Adipose tissue (tissue), 3 donors: ENCODE results near the gene MIPEP. TPM values are rescaled to one million over a fixed set of nuclear protein-coding genes. Genes with fewer than 3 reads are reported as not detected.
"Not testable (repeated sequence)": the region's sequence is repeated elsewhere in the genome, so short reads cannot be mapped to it uniquely, and the experiment has no call there.

Source experiments
- H3K27ac ChIP-seq: one replicate; pipeline ENCODE4 v1.5.1; 2013; ENCODE audit warnings: low read depth, low read length
- WGBS, 3 donors: extraction: QIAGEN DNeasy Blood & Tissue Kit; methylation state at CpG; one replicate each; pipeline ENCODE4 v1.1.7; 2013; 5-methylcytosine and 5-hydroxymethylcytosine counted together
- polyA plus RNA-seq, 3 donors: library from polyadenylated mRNA; stranded (reverse); fragments of 200-250 nt; gene quantifications; one replicate each; pipeline ENCODE4 v1.2.3, GENCODE V29; 2013
- donor health status: healthy with polysubstance abuse.
- donor health status: Bipolar disorder and iron deficiency.
- donor health status: healthy.

The MIPEP gene
- polyA plus RNA-seq, 3 donors: 8.1 to 13.9 (median 11.3) TPM

- 94 to 96% (median 95%) methylated on average over 7 of the region's 7 CpGs for WGBS, 3 donors
- no peak overlapping the region for H3K27ac ChIP-seq
Measured at GRCh38 chr13:23767838-23768237, 121.4 kb downstream of the MIPEP start.

- WGBS, 3 donors: 88 to 90% (median 88%) methylated on average over 1 of the region's 1 CpG
- H3K27ac ChIP-seq: no peak overlapping the region
Measured at GRCh38 chr13:23766939-23767338, 122.3 kb downstream of the MIPEP start.

- H3K27ac ChIP-seq: no peak overlapping the region
- 66 to 83% (median 80%) methylated on average over 2 of the region's 2 CpGs for WGBS, 3 donors
Measured at GRCh38 chr13:23766283-23766682, 122.9 kb downstream of the MIPEP start.

GRCh38 chr13:23765531-23765930, 123.7 kb downstream of the MIPEP start:
- no peak overlapping the region for H3K27ac ChIP-seq
- 97 to 98% (median 97%) methylated on average over 6 of the region's 6 CpGs for WGBS, 3 donors

GRCh38 chr13:23763318-23763717, 125.9 kb downstream of the MIPEP start:
- WGBS, 3 donors: 82 to 93% (median 91%) methylated on average over 3 of the region's 3 CpGs
- H3K27ac ChIP-seq: no peak overlapping the region

GRCh38 chr13:23761760-23762159, 127.4 kb downstream of the MIPEP start:
- 77 to 91% (median 84%) methylated on average over 8 of the region's 8 CpGs for WGBS, 3 donors

GRCh38 chr13:23760000-23760399, 129.2 kb downstream of the MIPEP start:
- H3K27ac ChIP-seq: no peak overlapping the region
- WGBS, 3 donors: 92 to 99% (median 97%) methylated on average over 9 of the region's 9 CpGs

More at GRCh38 chr13:23761760-23762159, 127.4 kb downstream of the MIPEP start:
- not testable (repeated sequence) for H3K27ac ChIP-seq

GRCh38 chr13:23758798-23759527, 130.2 kb downstream of the MIPEP start:
- 80 to 91% (median 83%) methylated on average over 9 of the region's 9 CpGs for WGBS, 3 donors
- no peak overlapping the region for H3K27ac ChIP-seq

- 76 to 81% (median 80%) methylated on average over 2 of the region's 2 CpGs for WGBS, 3 donors
- no peak overlapping the region for H3K27ac ChIP-seq
Measured at GRCh38 chr13:23754997-23755396, 134.2 kb downstream of the MIPEP start.

GRCh38 chr13:23754506-23754905, 134.7 kb downstream of the MIPEP start:
- 75 to 84% (median 77%) methylated on average over 6 of the region's 6 CpGs for WGBS, 3 donors
- H3K27ac ChIP-seq: no peak overlapping the region

GRCh38 chr13:23753458-23753857, 135.7 kb downstream of the MIPEP start:
- WGBS, 3 donors: 60 to 71% (median 64%) methylated on average over 1 of the region's 1 CpG
- no peak overlapping the region for H3K27ac ChIP-seq

- H3K27ac ChIP-seq: no peak overlapping the region
- WGBS, 3 donors: 27 to 67% (median 40%) methylated on average over 1 of the region's 1 CpG
Measured at GRCh38 chr13:23752111-23753001, 136.8 kb downstream of the MIPEP start.

- WGBS, 3 donors: 78 to 94% (median 80%) methylated on average over 5 of the region's 5 CpGs
- no peak overlapping the region for H3K27ac ChIP-seq
Measured at GRCh38 chr13:23751195-23751594, 138.0 kb downstream of the MIPEP start.

GRCh38 chr13:23750383-23751121, 138.6 kb downstream of the MIPEP start:
- WGBS, 3 donors: 91 to 93% (median 91%) methylated on average over 8 of the region's 8 CpGs
- H3K27ac ChIP-seq: no peak overlapping the region

- H3K27ac ChIP-seq: no peak overlapping the region
- WGBS, 3 donors: 86 to 89% (median 87%) methylated on average over 8 of the region's 8 CpGs
Measured at GRCh38 chr13:23749288-23749873, 139.8 kb downstream of the MIPEP start.

GRCh38 chr13:23748109-23748990, 140.8 kb downstream of the MIPEP start:
- no peak overlapping the region for H3K27ac ChIP-seq
- 69 to 75% (median 71%) methylated on average over 7 of the region's 7 CpGs for WGBS, 3 donors

- 90 to 96% (median 93%) methylated on average over 5 of the region's 5 CpGs for WGBS, 3 donors
- not testable (repeated sequence) for H3K27ac ChIP-seq
Measured at GRCh38 chr13:23746141-23746540, 143.1 kb downstream of the MIPEP start.

GRCh38 chr13:23744315-23744714, 144.9 kb downstream of the MIPEP start:
- no peak overlapping the region for H3K27ac ChIP-seq
